Transverse colon (tissue), 4 donors: Measurements from ENCODE around the gene ACTN1. TPM values are rescaled to one million over a fixed set of nuclear protein-coding genes. Genes with fewer than 3 reads are reported as not detected.

Source experiments
- DNase-seq: peaks from one replicate; pipeline ENCODE4 v3.0.0-alpha.2; 2019
- H3K27ac ChIP-seq, 4 donors: fragments of 200-600 bp; sonication (generic); 2 replicates each; pipeline ENCODE4 v1.5.1; 2016 to 2018; ENCODE audit warnings: inconsistent platforms in 4 of 4
- H3K27me3 ChIP-seq: fragments of 200-600 bp; sonication (generic); 2 replicates; pipeline ENCODE4 v1.5.1; 2017; ENCODE audit warnings: inconsistent platforms
- H3K36me3 ChIP-seq, 4 donors: fragments of 200-600 bp; sonication (generic); 2 replicates each; pipeline ENCODE4 v1.5.1; 2017 to 2019; ENCODE audit warnings: inconsistent platforms in 4 of 4
- H3K4me1 ChIP-seq, 4 donors: fragments of 200-600 bp; sonication (generic); 2 replicates each; pipeline ENCODE4 v1.5.1; 2017 to 2020; ENCODE audit warnings: inconsistent platforms in 4 of 4
- H3K4me3 ChIP-seq, 4 donors: fragments of 200-600 bp; sonication (generic); 1 replicate in 1 of 4; 2 replicates in 3 of 4; pipeline versions ENCODE4 v1.5.1 to v1.6.1; 2017 to 2019; ENCODE audit warnings: inconsistent platforms in 4 of 4
- H3K9me3 ChIP-seq, 2 donors: fragments of 200-600 bp; sonication (generic); 2 replicates each; pipeline ENCODE4 v1.5.1; 2017 to 2019; ENCODE audit warnings: inconsistent platforms in 2 of 2
- CTCF ChIP-seq, 5 experiments: fragments of 200-600 bp in 3 of 5; fragments of 450-650 bp in 2 of 5; sonication (generic) in 3 of 5; IDR thresholded peaks; 1 replicate in 2 of 5; 2 replicates in 3 of 5; pipeline ENCODE4 v1.5.1; 2016 to 2017; ENCODE audit warnings: antibody characterized with exemption in 5 of 5, inconsistent platforms in 3 of 5, mild to moderate bottlenecking in 2 of 5, moderate library complexity in 1 of 5
- EP300 ChIP-seq: sonication (generic); formaldehyde crosslinking; IDR thresholded peaks from one replicate; pipeline ENCODE4 v1.6.1; 2017; ENCODE audit warnings: antibody characterized with exemption, low read depth
- POLR2A ChIP-seq: fragments of 450-650 bp; IDR thresholded peaks from one replicate; pipeline ENCODE4 v1.6.1; 2016; ENCODE audit warnings: antibody characterized with exemption, mild to moderate bottlenecking, moderate library complexity
- POLR2AphosphoS5 ChIP-seq, 3 donors: sonication (generic); formaldehyde crosslinking; IDR thresholded peaks; one replicate each; pipeline ENCODE4 v1.6.1; 2016; ENCODE audit warnings: antibody characterized with exemption in 3 of 3
- WGBS, 2 donors: methylation state at CpG; one replicate each; pipeline ENCODE4 v1.1.5; 2018; ENCODE audit warnings: low coverage in 1 of 2; 5-methylcytosine and 5-hydroxymethylcytosine counted together
- in situ Hi-C, 4 donors: fragments of 200-750 bp; cut with MboI; loops; one replicate each; pipeline versions ENCODE4 v1.15.0 to v1.15.1; 2017; ENCODE audit warnings: low sequenced_read_pairs in 3 of 4, low pct_ligation_motif_present in 1 of 4, low pct_unique_long_range_greater_than_20kb in 1 of 4
- intact Hi-C: fragments of 100-400 bp; cut with DNase I; formaldehyde crosslinking; loops from one replicate; pipeline ENCODE4 v1.15.1; 2023; ENCODE audit warnings: low total_unique reads
- total RNA-seq, 4 donors: library from RNA; depleted of rRNA; stranded (reverse); fragments of >200 nt; gene quantifications; one replicate each; pipeline ENCODE4 v1.1.0, GENCODE V29; 2016

The ACTN1 gene
- total RNA-seq, 4 donors from 2014 or later: 127 to 403 (median 197) TPM

- in situ Hi-C loops (loop anchor here in 2 of 4 donors (25.0 kb wide), 1 partner anchor 164 kb away; no protein-coding TSS in a partner anchor), intact Hi-C loops (loop anchor here (5.0 to 10.0 kb wide), 2 partner anchors 54 to 1992 kb away; partner anchors contain the start of gene ACTN1)
- H3K27me3 ChIP-seq: no peaks in the 10 kb centered on the region
- H3K36me3 ChIP-seq: peaks cover 0 to 9% (median 2%) of the 10 kb centered on the region in 4 donors
- TF ChIP-seq CTCF (IDR thresholded peaks at IDR 0.05): no peak
- peak; percentile 95 for TF ChIP-seq EP300
- no peak for TF ChIP-seq POLR2A
- peak; percentile 22 to 59 (median 43) for TF ChIP-seq POLR2AphosphoS5 (IDR thresholded peaks at IDR 0.05)
- peak overlapping the region; percentile 69 to 99 (median 96) for H3K27ac ChIP-seq
- H3K4me3 ChIP-seq: no peak overlapping the region
- H3K4me1 ChIP-seq: peaks cover 12 to 37% (median 21%) of the 10 kb centered on the region in 4 donors
- no peak for DNase-seq
- no peaks in the 10 kb centered on the region for H3K9me3 ChIP-seq
- WGBS, 2 donors: 57 to 74% methylated on average over 3 to 7 of the region's 7 CpGs
Observed at GRCh38 chr14:68922886-68923285, 56.2 kb downstream of the ACTN1 start.

- Histone ChIP-seq H3K9me3 (no peaks in the 10 kb centered on the region), H3K36me3 (peaks cover 0 to 14% (median 2%) of the 10 kb centered on the region in 4 donors), H3K4me1 (peaks cover 10 to 38% (median 17%) of the 10 kb centered on the region in 4 donors), H3K4me3 (no peak overlapping the region), H3K27ac (peak overlapping the region; percentile 69 to 99 (median 96)), H3K27me3 (no peaks in the 10 kb centered on the region)
- TF ChIP-seq POLR2AphosphoS5 (IDR thresholded peaks at IDR 0.05): no peak
- no peak for DNase-seq
- in situ Hi-C loops (loop anchor here in 2 of 4 donors (25.0 kb wide), 1 partner anchor 165 kb away; no protein-coding TSS in a partner anchor), intact Hi-C loops (loop anchor here (5.0 to 10.0 kb wide), 2 partner anchors 55 to 1993 kb away; partner anchors contain the start of gene ACTN1)
- 67% methylated on average over 6 of the region's 6 CpGs; no CpG with 5 or more reads in 1 of the 2 donors for WGBS, 2 donors
Observed at GRCh38 chr14:68922201-68922621, 56.9 kb downstream of the ACTN1 start.

- Histone ChIP-seq H3K27ac (peak overlapping the region; percentile 69 to 99 (median 96)), H3K9me3 (no peaks in the 10 kb centered on the region), H3K36me3 (peaks cover 0 to 14% (median 2%) of the 10 kb centered on the region in 4 donors), H3K4me1 (peaks cover 10 to 43% (median 17%) of the 10 kb centered on the region in 4 donors), H3K4me3 (no peak overlapping the region), H3K27me3 (no peaks in the 10 kb centered on the region)
- TF ChIP-seq POLR2AphosphoS5 (IDR thresholded peaks at IDR 0.05) (no peak), CTCF (IDR thresholded peaks at IDR 0.05) (no peak), POLR2A (no peak), EP300 (no peak)
- no peak for DNase-seq
- intact Hi-C loops (loop anchor here (5.0 to 10.0 kb wide), 2 partner anchors 56 to 1993 kb away; partner anchors contain the start of gene ACTN1), in situ Hi-C loops (loop anchor here in 2 of 4 donors (25.0 kb wide), 1 partner anchor 166 kb away; no protein-coding TSS in a partner anchor)
Observed at GRCh38 chr14:68921666-68922065, 57.4 kb downstream of the ACTN1 start.

GRCh38 chr14:68921049-68921448 is 58.1 kb downstream of the ACTN1 start:
- Histone ChIP-seq H3K36me3 (peaks cover 0 to 14% (median 2%) of the 10 kb centered on the region in 4 donors), H3K27me3 (no peaks in the 10 kb centered on the region), H3K4me3 (no peak overlapping the region), H3K27ac (peak overlapping the region; percentile 69 to 99 (median 96)), H3K9me3 (no peaks in the 10 kb centered on the region), H3K4me1 (peaks cover 10 to 46% (median 18%) of the 10 kb centered on the region in 4 donors)
- in situ Hi-C loops: loop anchor here in 2 of 4 donors (25.0 kb wide), 1 partner anchor 166 kb away; no protein-coding TSS in a partner anchor
- DNase-seq: no peak
- 67% methylated on average over 9 of the region's 9 CpGs; no CpG with 5 or more reads in 1 of the 2 donors for WGBS, 2 donors
- intact Hi-C loops: loop anchor here (5.0 to 10.0 kb wide), 2 partner anchors 56 to 1994 kb away; partner anchors contain the start of gene ACTN1
- TF ChIP-seq POLR2AphosphoS5 (IDR thresholded peaks at IDR 0.05): peak in 1 of 3 donors; percentile 39
- TF ChIP-seq EP300: no peak
- TF ChIP-seq CTCF (IDR thresholded peaks at IDR 0.05): no peak
- no peak for TF ChIP-seq POLR2A
